Central memory CD4-positive, alpha-beta T cell (primary cell): ENCODE results near the gene DNTTIP2.
"Not testable (repeated sequence)": the region's sequence is repeated elsewhere in the genome, so short reads cannot be mapped to it uniquely, and the experiment has no call there.

ENCODE experiments used
- DNase-seq: peaks from one replicate; pipeline ENCODE4 v3.0.0; 2022

Gene DNTTIP2

GRCh38 chr1:93840956-93841482 is 38.0 kb downstream of the DNTTIP2 start:
- DNase-seq: no peak

GRCh38 chr1:93839753-93840152 is 39.3 kb downstream of the DNTTIP2 start:
- no peak for DNase-seq

- DNase-seq: no peak
Observed at GRCh38 chr1:93839307-93839706, 39.7 kb downstream of the DNTTIP2 start.

- no peak for DNase-seq
Observed at GRCh38 chr1:93837961-93838360, 41.0 kb downstream of the DNTTIP2 start.

GRCh38 chr1:93833293-93833692 is 45.7 kb downstream of the DNTTIP2 start:
- not testable (repeated sequence) for DNase-seq

- no peak for DNase-seq
Observed at GRCh38 chr1:93829061-93829460, 49.9 kb downstream of the DNTTIP2 start.

GRCh38 chr1:93828367-93828755 is 50.6 kb downstream of the DNTTIP2 start:
- no peak for DNase-seq

- DNase-seq: no peak
Observed at GRCh38 chr1:93827633-93828366, 51.2 kb downstream of the DNTTIP2 start.

- no peak for DNase-seq
Observed at GRCh38 chr1:93827128-93827527, 51.9 kb downstream of the DNTTIP2 start.

GRCh38 chr1:93824834-93825233 is 54.2 kb downstream of the DNTTIP2 start:
- no peak for DNase-seq

- no peak for DNase-seq
Observed at GRCh38 chr1:93822730-93823425, 56.1 kb downstream of the DNTTIP2 start.

GRCh38 chr1:93821423-93822144 is 57.4 kb downstream of the DNTTIP2 start:
- no peak for DNase-seq

GRCh38 chr1:93820554-93821422 is 58.2 kb downstream of the DNTTIP2 start:
- no peak for DNase-seq

- no peak for DNase-seq
Observed at GRCh38 chr1:93818570-93818959, 60.4 kb downstream of the DNTTIP2 start.

GRCh38 chr1:93817819-93818569 is 61.0 kb downstream of the DNTTIP2 start:
- peak; percentile 46 for DNase-seq

- DNase-seq: no peak
Observed at GRCh38 chr1:93816970-93817678, 61.9 kb downstream of the DNTTIP2 start.
